Panc1 (cell line): ENCODE results near the gene PRSS21. TPM values are rescaled to one million over a fixed set of nuclear protein-coding genes. Genes with fewer than 3 reads are reported as not detected.

Experiments
- ATAC-seq: fragments of 200-7000 bp; cut with Tn5 transposase; 2 replicates; pipeline ENCODE4 v1.9.1; 2020; ENCODE audit warnings: mild to moderate bottlenecking, moderate library complexity
- BruUV-seq: library from RNA; stranded (reverse); fragments of 400-500 nt; replicated peaks from 2 replicates; lab custom pipeline; 2021; lab: Mats Ljungman, UMichigan
- CTCF ChIA-PET: fragments of 300-600 bp; sonication (Branson Sonifier 250); formaldehyde crosslinking; loops from one replicate; lab custom pipeline; 2022; ENCODE audit warnings: antibody characterized with exemption; lab: Charles Lee
- POLR2A ChIA-PET: fragments of 300-600 bp; sonication (Branson Sonifier 250); formaldehyde crosslinking; loops from one replicate; lab custom pipeline; 2022; ENCODE audit warnings: antibody characterized with exemption; lab: Charles Lee
- DNase-seq: peaks from one replicate; pipeline ENCODE4 v3.0.0-alpha.2; 2010; ENCODE audit warnings: low read depth, low spot score
- H3K27ac ChIP-seq: 2 replicates; pipeline ENCODE4 v1.5.1; 2011; ENCODE audit warnings: mild to moderate bottlenecking, low read length, inconsistent platforms
- H3K27me3 ChIP-seq: fragments of 200-500 bp; sonication (Bioruptor generic); 2 replicates; pipeline ENCODE4 v1.6.0; 2014; ENCODE audit warnings: low read length, inconsistent platforms; ENCODE audit not compliant: control insufficient read depth, insufficient read depth
- H3K36me3 ChIP-seq: fragments of 200-500 bp; sonication (Bioruptor generic); 2 replicates; pipeline ENCODE4 v1.5.1; 2014; ENCODE audit warnings: inconsistent platforms, mild to moderate bottlenecking, low read length, moderate library complexity; ENCODE audit not compliant: control insufficient read depth, insufficient read depth
- H3K4me1 ChIP-seq: 2 replicates; pipeline ENCODE4 v1.5.1; 2011; ENCODE audit warnings: inconsistent platforms, mild to moderate bottlenecking, low read length, moderate library complexity; ENCODE audit not compliant: control insufficient read depth, insufficient read depth
- H3K4me3 ChIP-seq, 2 experiments: 2 replicates each; pipeline ENCODE4 v1.5.1; 2011 to 2012; ENCODE audit warnings: low read depth in 2 of 2, low read length in 2 of 2, mild to moderate bottlenecking in 2 of 2, inconsistent platforms in 1 of 2, moderate library complexity in 1 of 2
- H3K9me3 ChIP-seq: fragments of 200-500 bp; sonication (Bioruptor generic); 2 replicates; pipeline ENCODE4 v1.5.1; 2014; ENCODE audit warnings: low read depth, mild to moderate bottlenecking, inconsistent platforms, low read length, moderate library complexity; ENCODE audit not compliant: control insufficient read depth, insufficient read depth
- POLR2AphosphoS5 ChIP-seq: IDR thresholded peaks from 2 replicates; pipeline ENCODE4 v1.6.1; 2012; ENCODE audit warnings: mild to moderate bottlenecking, low read depth, low read length, moderate library complexity
- REST ChIP-seq, 2 experiments: IDR thresholded peaks; 2 replicates each; pipeline ENCODE4 v1.6.1; 2011 to 2012; ENCODE audit warnings: low read depth in 2 of 2, control low read depth in 1 of 2, low read length in 1 of 2, mild to moderate bottlenecking in 1 of 2, moderate library complexity in 1 of 2; ENCODE audit not compliant: insufficient read depth in 1 of 2
- SIN3A ChIP-seq: IDR thresholded peaks from 2 replicates; pipeline ENCODE4 v1.6.1; 2012; ENCODE audit warnings: low read depth, mild to moderate bottlenecking, low read length, moderate library complexity, borderline replicate concordance; ENCODE audit not compliant: insufficient read depth
- TCF7L2 ChIP-seq: IDR thresholded peaks from 2 replicates; pipeline ENCODE4 v1.6.1; 2011; ENCODE audit warnings: mild to moderate bottlenecking, low read depth, low read length, inconsistent platforms
- in situ Hi-C: cut with HindIII; loops from 2 replicates; pipeline ENCODE4 v1.10.0; 2016; ENCODE audit warnings: low sequenced_read_pairs, low pct_unique_long_range_greater_than_20kb
- intact Hi-C: fragments of 100-400 bp; cut with micrococcal nuclease; formaldehyde crosslinking; loops from one replicate; pipeline ENCODE4 v1.10.0; 2022; ENCODE audit not compliant: unreplicated experiment
- total RNA-seq: library from RNA; stranded (reverse); gene quantifications from one replicate; pipeline ENCODE4 v1.2.1, GENCODE V29; 2021; ENCODE audit not compliant: unreplicated experiment
- TF ChIP-seq, protein P1 (sequence below): fragments of 450-650 bp; IDR thresholded peaks from 2 replicates; pipeline ENCODE4 v1.5.1; 2017; ENCODE audit warnings: mild to moderate bottlenecking

PRSS21 gene
- total RNA-seq, 1 experiment from 2014 or later, result not detected

DNA sequence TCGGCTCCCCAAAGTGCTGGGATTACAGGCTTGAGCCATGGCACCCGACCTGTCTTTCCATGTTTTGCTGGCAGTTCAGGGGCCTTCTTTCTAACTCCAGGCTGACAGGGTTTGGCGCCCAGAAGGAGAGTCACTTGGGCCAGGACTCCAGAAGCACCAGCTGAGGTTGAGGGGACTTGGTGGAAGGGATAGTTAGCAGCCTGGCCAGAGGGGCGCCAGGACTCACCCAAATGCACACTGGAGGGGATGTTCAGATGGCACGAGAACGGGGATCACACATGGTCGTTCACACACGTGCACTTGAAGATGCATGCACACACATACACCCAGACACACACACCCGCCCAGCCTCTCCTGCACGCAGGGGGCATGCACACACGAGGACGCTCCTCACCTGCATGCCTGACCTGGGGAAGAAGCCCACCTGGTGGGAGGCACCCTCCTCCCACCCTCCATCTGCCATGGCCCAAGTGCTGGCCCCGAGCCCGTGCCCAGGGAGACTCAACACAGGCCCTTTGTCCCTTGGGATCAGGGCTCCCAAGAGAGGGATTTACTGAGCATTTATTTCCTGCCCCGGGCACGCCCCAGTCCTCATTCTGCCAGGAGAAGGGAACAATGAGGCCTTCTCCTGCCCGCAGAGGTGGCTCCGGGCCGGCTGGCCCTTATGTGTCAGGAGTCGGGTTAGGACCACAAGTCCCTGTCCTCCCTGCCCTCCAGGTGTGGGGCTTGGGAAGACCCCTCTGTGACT is 2.3 kb upstream of the PRSS21 start:
- no peak for TF ChIP-seq POLR2AphosphoS5
- no peak for TF ChIP-seq REST (IDR thresholded peaks at IDR 0.05; ENCODE audit: insufficient read depth in 1 of 2, low read depth in 2 of 2, low read length in 1 of 2)
- TF ChIP-seq SIN3A, result no peak
- TF ChIP-seq, protein P1, sequence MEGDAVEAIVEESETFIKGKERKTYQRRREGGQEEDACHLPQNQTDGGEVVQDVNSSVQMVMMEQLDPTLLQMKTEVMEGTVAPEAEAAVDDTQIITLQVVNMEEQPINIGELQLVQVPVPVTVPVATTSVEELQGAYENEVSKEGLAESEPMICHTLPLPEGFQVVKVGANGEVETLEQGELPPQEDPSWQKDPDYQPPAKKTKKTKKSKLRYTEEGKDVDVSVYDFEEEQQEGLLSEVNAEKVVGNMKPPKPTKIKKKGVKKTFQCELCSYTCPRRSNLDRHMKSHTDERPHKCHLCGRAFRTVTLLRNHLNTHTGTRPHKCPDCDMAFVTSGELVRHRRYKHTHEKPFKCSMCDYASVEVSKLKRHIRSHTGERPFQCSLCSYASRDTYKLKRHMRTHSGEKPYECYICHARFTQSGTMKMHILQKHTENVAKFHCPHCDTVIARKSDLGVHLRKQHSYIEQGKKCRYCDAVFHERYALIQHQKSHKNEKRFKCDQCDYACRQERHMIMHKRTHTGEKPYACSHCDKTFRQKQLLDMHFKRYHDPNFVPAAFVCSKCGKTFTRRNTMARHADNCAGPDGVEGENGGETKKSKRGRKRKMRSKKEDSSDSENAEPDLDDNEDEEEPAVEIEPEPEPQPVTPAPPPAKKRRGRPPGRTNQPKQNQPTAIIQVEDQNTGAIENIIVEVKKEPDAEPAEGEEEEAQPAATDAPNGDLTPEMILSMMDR, result no peak
- TF ChIP-seq TCF7L2, result no peak
- CTCF ChIA-PET, result no interaction called here
- DNase-seq (no peak), ATAC-seq (no peak)
- H3K4me3 ChIP-seq, result no peak overlapping the region
- no peaks in the 10 kb centered on the region for H3K27me3 ChIP-seq
- intact Hi-C loops (no loop called here), in situ Hi-C loops (no loop called here)
- no peaks in the 10 kb centered on the region for H3K9me3 ChIP-seq
- POLR2A ChIA-PET, result no interaction called here
- H3K27ac ChIP-seq, result peak overlapping the region; percentile 9; the same call in 1 of the 2 replicates
- H3K36me3 ChIP-seq, result no peaks in the 10 kb centered on the region
- BruUV-seq, result no TSS peak
- H3K4me1 ChIP-seq, result peaks cover 13% of the 10 kb centered on the region

GRCh38 chr16:2815299-2815771 is 1.7 kb upstream of the PRSS21 start:
- TF ChIP-seq REST (IDR thresholded peaks at IDR 0.05; ENCODE audit: insufficient read depth in 1 of 2, low read depth in 2 of 2, low read length in 1 of 2) (no peak), TCF7L2 (no peak), POLR2AphosphoS5 (no peak), SIN3A (no peak)
- TF ChIP-seq, protein P1, result no peak
- CTCF ChIA-PET, result no interaction called here
- H3K27ac ChIP-seq, result peak overlapping the region; percentile 9; the same call in 1 of the 2 replicates
- no peak for ATAC-seq
- no peak overlapping the region for H3K4me3 ChIP-seq
- in situ Hi-C loops, result no loop called here
- intact Hi-C loops, result no loop called here
- H3K9me3 ChIP-seq, result no peaks in the 10 kb centered on the region
- no peak for DNase-seq
- H3K4me1 ChIP-seq, result peaks cover 16% of the 10 kb centered on the region
- H3K36me3 ChIP-seq, result no peaks in the 10 kb centered on the region
- BruUV-seq, result no TSS peak
- no peaks in the 10 kb centered on the region for H3K27me3 ChIP-seq
- POLR2A ChIA-PET, result no interaction called here
